Endothelial cell of umbilical vein (primary cell): ENCODE measurements around the gene MYT1. TPM values are rescaled to one million over a fixed set of nuclear protein-coding genes. Genes with fewer than 3 reads are reported as not detected.

ENCODE experiments used
- BruUV-seq: library from RNA; stranded (reverse); fragments of 400-500 nt; replicated peaks from 2 replicates; lab custom pipeline; 2021; lab: Mats Ljungman, UMichigan
- CTCF ChIA-PET: fragments of 300-600, 350-600 bp; sonication (Branson Sonifier 250); formaldehyde crosslinking; loops from one replicate; lab custom pipeline; 2021; ENCODE audit warnings: antibody characterized with exemption, inconsistent platforms; lab: Charles Lee
- POLR2A ChIA-PET: fragments of 300-600, 350-600 bp; sonication (Branson Sonifier 250); formaldehyde crosslinking; loops from one replicate; lab custom pipeline; 2021; ENCODE audit warnings: antibody characterized with exemption, inconsistent platforms; lab: Charles Lee
- DNase-seq: peaks from one replicate; pipeline ENCODE4 v3.0.0-alpha.2; 2011; ENCODE audit warnings: low read depth, low spot score
- FAIRE-seq: peaks from 2 replicates; lab custom pipeline; 2011; peaks lifted over from hg19 to GRCh38; lab: Jason Lieb, UNC
- H2AFZ ChIP-seq: 2 replicates; pipeline ENCODE4 v1.6.0; 2012; ENCODE audit warnings: low read depth, low read length, control low read depth, inconsistent platforms
- H3K27ac ChIP-seq: 2 replicates; pipeline ENCODE4 v1.5.1; 2011; ENCODE audit warnings: low read depth, mild to moderate bottlenecking, control low read depth, low read length, moderate library complexity; ENCODE audit not compliant: insufficient read depth
- H3K27me3 ChIP-seq, 2 experiments: 2 replicates each; pipeline versions ENCODE4 v1.6.0 to v1.6.1; 2011; ENCODE audit warnings: low read length in 2 of 2, mixed read lengths in 1 of 2; ENCODE audit not compliant: control insufficient read depth in 2 of 2, insufficient read depth in 2 of 2
- H3K36me3 ChIP-seq, 2 experiments: 2 replicates in 1 of 2; 3 replicates in 1 of 2; pipeline ENCODE4 v1.5.1; 2011; ENCODE audit warnings: low read length in 2 of 2, mild to moderate bottlenecking in 1 of 2, moderate library complexity in 1 of 2; ENCODE audit not compliant: control insufficient read depth in 2 of 2, insufficient read depth in 2 of 2; ENCODE audit errors: extremely low read depth in 1 of 2
- H3K4me1 ChIP-seq: 3 replicates; pipeline ENCODE4 v1.5.1; 2011; ENCODE audit warnings: mild to moderate bottlenecking, low read length; ENCODE audit not compliant: control insufficient read depth, insufficient read depth; ENCODE audit errors: extremely low read depth
- H3K4me2 ChIP-seq: 2 replicates; pipeline ENCODE4 v1.6.1; 2011; ENCODE audit warnings: low read length, control low read depth, mixed read lengths; ENCODE audit not compliant: insufficient read depth
- H3K4me3 ChIP-seq, 3 experiments: fragments of 200-600 bp in 1 of 3; sonication (generic), shearing (Covaris generic) in 1 of 3; replicated peaks in 1 of 3; 2 replicates each; pipeline ENCODE4 v1.5.1; 2011 to 2016; ENCODE audit warnings: control low read depth in 3 of 3, low read length in 3 of 3, mild to moderate bottlenecking in 2 of 3, inconsistent platforms in 1 of 3, low read depth in 1 of 3, moderate library complexity in 1 of 3; ENCODE audit not compliant: insufficient read depth in 1 of 3
- H3K79me2 ChIP-seq: 2 replicates; pipeline ENCODE4 v1.6.0; 2012; ENCODE audit warnings: low read length, inconsistent platforms; ENCODE audit not compliant: control insufficient read depth, insufficient read depth
- H3K9ac ChIP-seq: replicated peaks from 2 replicates; pipeline ENCODE3; 2011; ENCODE audit warnings: low read length, control low read depth; ENCODE audit not compliant: insufficient read depth; ENCODE audit errors: extremely low read depth
- H3K9me1 ChIP-seq: replicated peaks from 3 replicates; pipeline ENCODE4 v1.6.0; 2011; ENCODE audit warnings: mild to moderate bottlenecking, low read length; ENCODE audit not compliant: control insufficient read depth, insufficient read depth; ENCODE audit errors: extremely low read depth
- H3K9me3 ChIP-seq: replicated peaks from 2 replicates; pipeline ENCODE4 v1.5.1; 2012; ENCODE audit warnings: low read length, inconsistent platforms; ENCODE audit not compliant: control insufficient read depth, insufficient read depth
- H4K20me1 ChIP-seq: replicated peaks from 2 replicates; pipeline ENCODE3; 2011; ENCODE audit warnings: mild to moderate bottlenecking, low read length; ENCODE audit not compliant: control insufficient read depth, insufficient read depth; ENCODE audit errors: extremely low read depth
- EZH2 ChIP-seq: IDR thresholded peaks from 2 replicates; pipeline ENCODE4 v1.6.1; 2012; ENCODE audit warnings: borderline replicate concordance, low read depth, mild to moderate bottlenecking, moderate library complexity, low read length, inconsistent platforms; ENCODE audit not compliant: severe bottlenecking
- FOS ChIP-seq: IDR thresholded peaks from 2 replicates; pipeline ENCODE4 v1.6.1; 2011; ENCODE audit warnings: mild to moderate bottlenecking, low read length, moderate library complexity, borderline replicate concordance; ENCODE audit not compliant: insufficient read depth
- GATA2 ChIP-seq: IDR thresholded peaks from 2 replicates; pipeline ENCODE4 v1.7.0; 2011; ENCODE audit warnings: low read depth, mild to moderate bottlenecking, moderate library complexity, mixed read lengths, low read length; ENCODE audit not compliant: insufficient read length, insufficient read depth
- JUN ChIP-seq: IDR thresholded peaks from 2 replicates; pipeline ENCODE4 v1.6.1; 2011; ENCODE audit warnings: borderline replicate concordance, low read depth; ENCODE audit not compliant: insufficient read length, insufficient read depth
- MYC ChIP-seq: IDR thresholded peaks from one replicate; pipeline ENCODE4 v1.6.1; 2011; ENCODE audit warnings: mild to moderate bottlenecking, low read depth, low read length
- POLR2A ChIP-seq: IDR thresholded peaks from 2 replicates; pipeline ENCODE4 v1.6.1; 2012; ENCODE audit warnings: low read depth, mild to moderate bottlenecking, control low read depth, low read length
- POLR2AphosphoS5 ChIP-seq: IDR thresholded peaks from 2 replicates; pipeline ENCODE4 v1.6.1; 2012; ENCODE audit warnings: low read depth, mild to moderate bottlenecking, control low read depth, low read length, moderate library complexity; ENCODE audit not compliant: insufficient read depth
- dilution Hi-C: fragments of 300-500 bp; cut with MboI; formaldehyde crosslinking; loops from one replicate; pipeline ENCODE4 v1.15.0; 2019; ENCODE audit warnings: low sequenced_read_pairs; ENCODE audit not compliant: extremely low pct_ligation_motif_present
- intact Hi-C: fragments of 100-400 bp; cut with micrococcal nuclease; formaldehyde crosslinking; loops from one replicate; pipeline ENCODE4 v1.10.0; 2022
- polyA plus RNA-seq, 4 experiments: library from polyadenylated mRNA; depleted of rRNA in 3 of 4; stranded (reverse) in 3 of 4; unstranded in 1 of 4; fragments of >200 nt; gene quantifications; 2 replicates each; pipeline versions ENCODE4 v1.2.1 to v1.2.3, GENCODE V29; 2011 to 2012; ENCODE audit warnings: missing spikeins in 1 of 4
- total RNA-seq: library from RNA; stranded (reverse); gene quantifications from 2 replicates; pipeline ENCODE4 v1.2.3, GENCODE V29; 2021
- TF ChIP-seq, protein P1 (sequence below), 2 donors: IDR thresholded peaks; 1 replicate in 1 of 2; 2 replicates in 1 of 2; pipeline ENCODE4 v1.5.1; 2011; ENCODE audit warnings: low read length in 2 of 2, mild to moderate bottlenecking in 2 of 2, moderate library complexity in 2 of 2, control low read depth in 1 of 2, inconsistent platforms in 1 of 2, low read depth in 1 of 2; ENCODE audit not compliant: insufficient read depth in 1 of 2; ENCODE audit errors: extremely low read depth in 1 of 2
- TF ChIP-seq, protein P2 (sequence below): IDR thresholded peaks from 2 replicates; pipeline ENCODE4 v1.6.1; 2011; ENCODE audit not compliant: insufficient read depth, insufficient read length

The MYT1 gene
- total and polyA plus RNA-seq, 2 donors (not counting 3 experiments of a cell fraction or from before 2014, with no cell fraction given) = not detected

DNA sequence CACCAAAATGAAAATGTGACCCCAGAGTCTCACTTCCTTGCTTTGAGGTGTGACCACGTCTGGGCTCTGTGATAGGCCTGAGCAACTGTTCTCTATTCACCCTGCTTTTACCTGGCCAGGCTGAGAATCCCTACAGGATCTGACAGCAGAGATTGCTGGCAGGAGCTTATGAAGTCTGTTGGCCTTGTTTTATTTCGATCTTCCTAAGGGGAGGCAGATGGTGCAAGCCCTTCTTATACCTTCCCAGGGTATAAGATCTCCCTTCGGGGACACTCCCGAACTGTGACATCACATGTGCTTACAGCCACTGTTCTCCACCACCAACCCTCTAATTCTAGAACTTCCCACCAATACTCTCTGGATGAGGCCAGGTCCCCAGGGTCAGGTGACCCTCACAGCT lies 26.8 kb downstream of the MYT1 start:
- BruUV-seq = no TSS peak
- FAIRE-seq = no peak
- TF ChIP-seq, protein P1, sequence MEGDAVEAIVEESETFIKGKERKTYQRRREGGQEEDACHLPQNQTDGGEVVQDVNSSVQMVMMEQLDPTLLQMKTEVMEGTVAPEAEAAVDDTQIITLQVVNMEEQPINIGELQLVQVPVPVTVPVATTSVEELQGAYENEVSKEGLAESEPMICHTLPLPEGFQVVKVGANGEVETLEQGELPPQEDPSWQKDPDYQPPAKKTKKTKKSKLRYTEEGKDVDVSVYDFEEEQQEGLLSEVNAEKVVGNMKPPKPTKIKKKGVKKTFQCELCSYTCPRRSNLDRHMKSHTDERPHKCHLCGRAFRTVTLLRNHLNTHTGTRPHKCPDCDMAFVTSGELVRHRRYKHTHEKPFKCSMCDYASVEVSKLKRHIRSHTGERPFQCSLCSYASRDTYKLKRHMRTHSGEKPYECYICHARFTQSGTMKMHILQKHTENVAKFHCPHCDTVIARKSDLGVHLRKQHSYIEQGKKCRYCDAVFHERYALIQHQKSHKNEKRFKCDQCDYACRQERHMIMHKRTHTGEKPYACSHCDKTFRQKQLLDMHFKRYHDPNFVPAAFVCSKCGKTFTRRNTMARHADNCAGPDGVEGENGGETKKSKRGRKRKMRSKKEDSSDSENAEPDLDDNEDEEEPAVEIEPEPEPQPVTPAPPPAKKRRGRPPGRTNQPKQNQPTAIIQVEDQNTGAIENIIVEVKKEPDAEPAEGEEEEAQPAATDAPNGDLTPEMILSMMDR (IDR thresholded peaks at IDR 0.05; ENCODE audit: extremely low read depth in 1 of 2, insufficient read depth in 1 of 2, low read depth in 1 of 2, low read length in 2 of 2) = no peak
- TF ChIP-seq GATA2 (no peak), JUN (no peak), POLR2AphosphoS5 (no peak), EZH2 (no peak), POLR2A (no peak), MYC (no peak), FOS (no peak)
- TF ChIP-seq, protein P2, sequence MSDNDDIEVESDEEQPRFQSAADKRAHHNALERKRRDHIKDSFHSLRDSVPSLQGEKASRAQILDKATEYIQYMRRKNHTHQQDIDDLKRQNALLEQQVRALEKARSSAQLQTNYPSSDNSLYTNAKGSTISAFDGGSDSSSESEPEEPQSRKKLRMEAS = no peak
- Histone ChIP-seq H3K9ac (no peak overlapping the region), H3K79me2 (no peaks in the 10 kb centered on the region), H3K27me3 (peaks cover 0 to 2% of the 10 kb centered on the region in 2 experiments), H3K9me1 (no peaks in the 10 kb centered on the region), H3K4me2 (no peak overlapping the region), H4K20me1 (no peaks in the 10 kb centered on the region), H3K4me3 (no peak overlapping the region), H3K36me3 (no peaks in the 10 kb centered on the region), H3K9me3 (no peaks in the 10 kb centered on the region), H3K4me1 (peaks cover 8% of the 10 kb centered on the region), H2AFZ (no peak overlapping the region), H3K27ac (no peak overlapping the region)
- dilution Hi-C loops (no loop called here), intact Hi-C loops (no loop called here)
- DNase-seq = no peak
- ChIA-PET POLR2A (no interaction called here), CTCF (no interaction called here)
